Pulmonary artery endothelial cell (primary cell): ENCODE data around the gene KIF5B. TPM values are rescaled to one million over a fixed set of nuclear protein-coding genes. Genes with fewer than 3 reads are reported as not detected.
"Not testable (repeated sequence)": the region's sequence is repeated elsewhere in the genome, so short reads cannot be mapped to it uniquely, and the experiment has no call there.

Source experiments
- DNase-seq: peaks from one replicate; pipeline ENCODE4 v3.0.0-alpha.2; 2011; ENCODE audit warnings: low read depth, low spot score
- total RNA-seq: library from RNA; depleted of rRNA; stranded (reverse); fragments of >200 nt; gene quantifications from 2 replicates; pipeline ENCODE4 v1.2.3, GENCODE V29; 2014

Gene KIF5B
- 145 and 175 TPM in 2 replicates for total RNA-seq

GRCh38 chr10:32056136-32057035 lies at the start of gene KIF5B:
Gene KIF5B, minus strand, starts transcription at chr10:32056425. Its CDS starts 452 bp downstream, at chr10:32055973.
- DNase-seq = peak; percentile 54

GRCh38 chr10:32105782-32106382 lies 49.7 kb upstream of the KIF5B start:
- no peak for DNase-seq

GRCh38 chr10:32104622-32105509 lies 48.6 kb upstream of the KIF5B start:
- no peak for DNase-seq

GRCh38 chr10:32104181-32104580 lies 48.0 kb upstream of the KIF5B start:
- no peak for DNase-seq

- no peak for DNase-seq
These were observed 47.5 kb upstream of the KIF5B start for GRCh38 chr10:32103721-32104120.

- DNase-seq = not testable (repeated sequence)
These were observed 42.5 kb upstream of the KIF5B start for GRCh38 chr10:32098566-32099259.

GRCh38 chr10:32095116-32095733 lies 39.0 kb upstream of the KIF5B start:
- DNase-seq = no peak

GRCh38 chr10:32093650-32094049 lies 37.4 kb upstream of the KIF5B start:
- no peak for DNase-seq

- DNase-seq = no peak
These were observed 34.8 kb upstream of the KIF5B start for GRCh38 chr10:32091046-32091445.

- DNase-seq = no peak
These were observed 28.1 kb upstream of the KIF5B start for GRCh38 chr10:32084185-32084851.

GRCh38 chr10:32077896-32078485 lies 21.8 kb upstream of the KIF5B start:
- DNase-seq = no peak

GRCh38 chr10:32073659-32074058 lies 17.4 kb upstream of the KIF5B start:
- no peak for DNase-seq

GRCh38 chr10:32073128-32073527 lies 16.9 kb upstream of the KIF5B start:
- no peak for DNase-seq

GRCh38 chr10:32072025-32072800 lies 16.0 kb upstream of the KIF5B start:
- no peak for DNase-seq

- no peak for DNase-seq
These were observed 14.4 kb upstream of the KIF5B start for GRCh38 chr10:32070645-32071044.

- DNase-seq = no peak
These were observed 12.3 kb upstream of the KIF5B start for GRCh38 chr10:32068569-32068968.

GRCh38 chr10:32067931-32068330 lies 11.7 kb upstream of the KIF5B start:
- not testable (repeated sequence) for DNase-seq

GRCh38 chr10:32065856-32066255 lies 9.6 kb upstream of the KIF5B start:
- DNase-seq = no peak

- DNase-seq = no peak
These were observed 5.2 kb upstream of the KIF5B start for GRCh38 chr10:32061440-32061839.
